ENCODE results near the gene DMRT1. TPM values are rescaled to one million over a fixed set of nuclear protein-coding genes. Genes with fewer than 3 reads are reported as not detected.

The DMRT1 gene
- total RNA-seq, 1 donor from 2014 or later: not detected

- no peaks in the 10 kb centered on the region for H3K4me1 Mint-ChIP-seq (ENCODE audit: low read depth, unreplicated experiment)
- no peak for FAIRE-seq
Observed at GRCh38 chr9:818958-819357, 22.5 kb upstream of the DMRT1 start.

GRCh38 chr9:826500-827280 is 14.8 kb upstream of the DMRT1 start:
- Histone ChIP-seq H3K79me2 (ENCODE audit: insufficient read depth, low read length) (no peaks in the 10 kb centered on the region), H3K9me3 (ENCODE audit: insufficient read depth, low read depth, low read length) (no peaks in the 10 kb centered on the region), H3K4me2 (ENCODE audit: low read length) (no peak overlapping the region), H3K36me3 (ENCODE audit: insufficient read depth, low read length) (no peaks in the 10 kb centered on the region), H3K4me3 (ENCODE audit: insufficient read depth, low read depth, low read length) (no peak overlapping the region), H3K27ac (ENCODE audit: low read depth, low read length) (no peak overlapping the region), H3K27me3 (ENCODE audit: insufficient read depth, low read length) (no peaks in the 10 kb centered on the region), H2AFZ (ENCODE audit: low read depth, low read length) (no peak overlapping the region), H3K9ac (ENCODE audit: low read length) (no peak overlapping the region), H4K20me1 (ENCODE audit: insufficient read depth, low read length) (no peaks in the 10 kb centered on the region), H3K4me1 (ENCODE audit: insufficient read depth, low read length) (no peaks in the 10 kb centered on the region)
- no peak for TF ChIP-seq CTCF (IDR thresholded peaks at IDR 0.05; ENCODE audit: insufficient read depth, low read depth, low read length)
- no peak for TF ChIP-seq EZH2 (IDR thresholded peaks at IDR 0.05; ENCODE audit: insufficient read depth, low read length)
- Mint-ChIP-seq H3K4me1 (ENCODE audit: low read depth, unreplicated experiment) (no peaks in the 10 kb centered on the region), H3K9me3 (ENCODE audit: unreplicated experiment) (no peaks in the 10 kb centered on the region), H3K4me3 (ENCODE audit: unreplicated experiment) (no peak overlapping the region), H3K36me3 (ENCODE audit: low read depth, unreplicated experiment) (no peaks in the 10 kb centered on the region), H3K27ac (ENCODE audit: unreplicated experiment) (no peak overlapping the region), H3K27me3 (ENCODE audit: low read depth, unreplicated experiment) (no peaks in the 10 kb centered on the region)
- FAIRE-seq: no peak
- no peak for DNase-seq (ENCODE audit: low read depth)

More at GRCh38 chr9:818958-819357, 22.5 kb upstream of the DMRT1 start:
- no peak for TF ChIP-seq CTCF (IDR thresholded peaks at IDR 0.05; ENCODE audit: insufficient read depth, low read depth, low read length)
- no peak for TF ChIP-seq EZH2 (IDR thresholded peaks at IDR 0.05; ENCODE audit: insufficient read depth, low read length)
- Histone ChIP-seq H3K4me1 (ENCODE audit: insufficient read depth, low read length) (no peaks in the 10 kb centered on the region), H3K36me3 (ENCODE audit: insufficient read depth, low read length) (no peaks in the 10 kb centered on the region), H3K9ac (ENCODE audit: low read length) (no peak overlapping the region), H3K79me2 (ENCODE audit: insufficient read depth, low read length) (no peaks in the 10 kb centered on the region), H4K20me1 (ENCODE audit: insufficient read depth, low read length) (no peaks in the 10 kb centered on the region), H3K27ac (ENCODE audit: low read depth, low read length) (no peak overlapping the region), H3K27me3 (ENCODE audit: insufficient read depth, low read length) (no peaks in the 10 kb centered on the region), H3K9me3 (ENCODE audit: insufficient read depth, low read depth, low read length) (no peaks in the 10 kb centered on the region), H2AFZ (ENCODE audit: low read depth, low read length) (no peak overlapping the region), H3K4me2 (ENCODE audit: low read length) (no peak overlapping the region), H3K4me3 (ENCODE audit: insufficient read depth, low read depth, low read length) (no peak overlapping the region)
- no peaks in the 10 kb centered on the region for H3K9me3 Mint-ChIP-seq (ENCODE audit: unreplicated experiment)
- H3K27me3 Mint-ChIP-seq (ENCODE audit: low read depth, unreplicated experiment): peaks cover 3% of the 10 kb centered on the region
- no peak overlapping the region for H3K27ac Mint-ChIP-seq (ENCODE audit: unreplicated experiment)
- no peak overlapping the region for H3K4me3 Mint-ChIP-seq (ENCODE audit: unreplicated experiment)
- H3K36me3 Mint-ChIP-seq (ENCODE audit: low read depth, unreplicated experiment): no peaks in the 10 kb centered on the region
- no peak for DNase-seq (ENCODE audit: low read depth)

GRCh38 chr9:840343-840742 is 1.2 kb upstream of the DMRT1 start:
- no peak overlapping the region for H3K27ac Mint-ChIP-seq (ENCODE audit: unreplicated experiment)

More at GRCh38 chr9:840343-840742, 1.2 kb upstream of the DMRT1 start:
- TF ChIP-seq CTCF (IDR thresholded peaks at IDR 0.05; ENCODE audit: insufficient read depth, low read depth, low read length) (no peak), EZH2 (IDR thresholded peaks at IDR 0.05; ENCODE audit: insufficient read depth, low read length) (no peak)
- no peak for FAIRE-seq
- H4K20me1 ChIP-seq (ENCODE audit: insufficient read depth, low read length): no peaks in the 10 kb centered on the region
- H3K4me3 ChIP-seq (ENCODE audit: insufficient read depth, low read depth, low read length): no peak overlapping the region
- no peaks in the 10 kb centered on the region for H3K4me1 ChIP-seq (ENCODE audit: insufficient read depth, low read length)
- H3K9me3 Mint-ChIP-seq (ENCODE audit: unreplicated experiment): no peaks in the 10 kb centered on the region
- H3K27ac ChIP-seq (ENCODE audit: low read depth, low read length): no peak overlapping the region
- no peaks in the 10 kb centered on the region for H3K4me1 Mint-ChIP-seq (ENCODE audit: low read depth, unreplicated experiment)
- no peak for DNase-seq (ENCODE audit: low read depth)
- no peak overlapping the region for H3K9ac ChIP-seq (ENCODE audit: low read length)
- H3K9me3 ChIP-seq (ENCODE audit: insufficient read depth, low read depth, low read length): no peaks in the 10 kb centered on the region
- H3K27me3 ChIP-seq (ENCODE audit: insufficient read depth, low read length): peaks cover 38% of the 10 kb centered on the region
- H3K79me2 ChIP-seq (ENCODE audit: insufficient read depth, low read length): no peaks in the 10 kb centered on the region
- H3K4me3 Mint-ChIP-seq (ENCODE audit: unreplicated experiment): no peak overlapping the region
- no peaks in the 10 kb centered on the region for H3K36me3 ChIP-seq (ENCODE audit: insufficient read depth, low read length)
- H3K4me2 ChIP-seq (ENCODE audit: low read length): no peak overlapping the region
- H3K36me3 Mint-ChIP-seq (ENCODE audit: low read depth, unreplicated experiment): no peaks in the 10 kb centered on the region
- no peak overlapping the region for H2AFZ ChIP-seq (ENCODE audit: low read depth, low read length)
- H3K27me3 Mint-ChIP-seq (ENCODE audit: low read depth, unreplicated experiment): peaks cover 56% of the 10 kb centered on the region
